ENCODE measurements around the gene SEC14L6. TPM values are rescaled to one million over a fixed set of nuclear protein-coding genes. Genes with fewer than 3 reads are reported as not detected.

Gene SEC14L6
- total RNA-seq, 3 donors from 2014 or later, result 0.33 to 0.73 TPM; not detected in 1

GRCh38 chr22:30523646-30524489 lies 22.7 kb downstream of the SEC14L6 start:
- Histone ChIP-seq H3K4me3 (no peak overlapping the region), H3K9me3 (no peaks in the 10 kb centered on the region), H3K27me3 (no peaks in the 10 kb centered on the region), H3K36me3 (no peaks in the 10 kb centered on the region), H3K27ac (no peak overlapping the region), H3K4me1 (no peaks in the 10 kb centered on the region)
- no peak for DNase-seq (ENCODE audit: low spot score in 2 of 2)
- intact Hi-C loops (cut with DNase I; ENCODE audit: low total_unique reads), result no loop called here
- TF ChIP-seq POLR2A (IDR thresholded peaks at IDR 0.05) (no peak), POLR2AphosphoS5 (IDR thresholded peaks at IDR 0.05) (no peak), CTCF (IDR thresholded peaks at IDR 0.05) (no peak)

GRCh38 chr22:30521368-30522156 lies 25.0 kb downstream of the SEC14L6 start:
- intact Hi-C loops (cut with DNase I; ENCODE audit: low total_unique reads), result no loop called here
- Histone ChIP-seq H3K36me3 (no peaks in the 10 kb centered on the region), H3K4me1 (no peaks in the 10 kb centered on the region), H3K4me3 (no peak overlapping the region), H3K27ac (no peak overlapping the region), H3K27me3 (no peaks in the 10 kb centered on the region), H3K9me3 (no peaks in the 10 kb centered on the region)
- DNase-seq (ENCODE audit: low spot score in 2 of 2), result no peak
- no peak for TF ChIP-seq CTCF (IDR thresholded peaks at IDR 0.05)

GRCh38 chr22:30519842-30520425 lies 26.6 kb downstream of the SEC14L6 start:
- H3K27ac ChIP-seq, result no peak overlapping the region
- H3K4me3 ChIP-seq, result no peak overlapping the region
- H3K9me3 ChIP-seq, result no peaks in the 10 kb centered on the region
- H3K27me3 ChIP-seq, result no peaks in the 10 kb centered on the region
- no peaks in the 10 kb centered on the region for H3K36me3 ChIP-seq
- TF ChIP-seq POLR2A (IDR thresholded peaks at IDR 0.05), result no peak
- TF ChIP-seq CTCF (IDR thresholded peaks at IDR 0.05), result no peak
- no peak for TF ChIP-seq POLR2AphosphoS5 (IDR thresholded peaks at IDR 0.05)
- intact Hi-C loops (cut with DNase I; ENCODE audit: low total_unique reads), result no loop called here
- no peak for DNase-seq (ENCODE audit: low spot score in 2 of 2)
- H3K4me1 ChIP-seq, result no peaks in the 10 kb centered on the region

GRCh38 chr22:30516731-30517130 lies 29.8 kb downstream of the SEC14L6 start:
- Histone ChIP-seq H3K4me3 (no peak overlapping the region), H3K27ac (no peak overlapping the region), H3K36me3 (no peaks in the 10 kb centered on the region), H3K4me1 (no peaks in the 10 kb centered on the region), H3K9me3 (no peaks in the 10 kb centered on the region), H3K27me3 (no peaks in the 10 kb centered on the region)
- no peak for TF ChIP-seq POLR2AphosphoS5 (IDR thresholded peaks at IDR 0.05)
- no peak for TF ChIP-seq POLR2A (IDR thresholded peaks at IDR 0.05)
- no peak for TF ChIP-seq CTCF (IDR thresholded peaks at IDR 0.05)
- intact Hi-C loops (cut with DNase I; ENCODE audit: low total_unique reads), result no loop called here
- DNase-seq (ENCODE audit: low spot score in 2 of 2), result no peak

- intact Hi-C loops (cut with DNase I; ENCODE audit: low total_unique reads), result no loop called here
Observed at GRCh38 chr22:30516273-30516672, 30.3 kb downstream of the SEC14L6 start.

More at GRCh38 chr22:30516273-30516672, 30.3 kb downstream of the SEC14L6 start:
- Histone ChIP-seq H3K27ac (no peak overlapping the region), H3K4me3 (no peak overlapping the region), H3K4me1 (no peaks in the 10 kb centered on the region), H3K27me3 (no peaks in the 10 kb centered on the region), H3K9me3 (no peaks in the 10 kb centered on the region), H3K36me3 (no peaks in the 10 kb centered on the region)
- DNase-seq (ENCODE audit: low spot score in 2 of 2), result no peak
- no peak for TF ChIP-seq POLR2A (IDR thresholded peaks at IDR 0.05)
- TF ChIP-seq CTCF (IDR thresholded peaks at IDR 0.05), result no peak
- no peak for TF ChIP-seq POLR2AphosphoS5 (IDR thresholded peaks at IDR 0.05)
